ENCODE data around the gene ERICH4. TPM values are rescaled to one million over a fixed set of nuclear protein-coding genes. Genes with fewer than 3 reads are reported as not detected.

The ERICH4 gene
- total and polyA plus RNA-seq, 2 of the 13 experiments (the other 11 are each of a cell fraction or from before 2014, with no cell fraction given): 0.40 to 0.64 TPM

GRCh38 chr19:41397086-41398049 is 45.6 kb upstream of the ERICH4 start, which contains the start of the genes BCKDHA and EXOSC5 (continued):
- TF ChIP-seq HMGXB3 (CRISPR knock-in tag; IDR thresholded peaks at IDR 0.05; ENCODE audit: borderline replicate concordance): peak; percentile 76; the same call in 1 of the 2 replicates
- TF ChIP-seq ZNF263 (CRISPR knock-in tag; IDR thresholded peaks at IDR 0.05): peak; percentile 68
- TF ChIP-seq EEA1 (CRISPR knock-in tag; IDR thresholded peaks at IDR 0.05; ENCODE audit: borderline replicate concordance): 0 out of 2 replicates have a peak, but pooled peaks have one; percentile 18
- TF ChIP-seq XRCC5 (optimal IDR thresholded peaks at IDR 0.05; ENCODE audit: low read length): peak; percentile 65
- TF ChIP-seq MTA1 (CRISPR knock-in tag; IDR thresholded peaks at IDR 0.05; ENCODE audit: borderline replicate concordance): no peak
- peak; percentile 49 for TF ChIP-seq GMEB2 (CRISPR knock-in tag; IDR thresholded peaks at IDR 0.05; ENCODE audit: low read depth)
- 0 out of 2 replicates have a peak, but pooled peaks have one; percentile 11 for TF ChIP-seq ATF3 (CRISPR knock-in tag; IDR thresholded peaks at IDR 0.05)
- TF ChIP-seq JDP2 (CRISPR knock-in tag; IDR thresholded peaks at IDR 0.05; ENCODE audit: borderline replicate concordance): no peak
- TF ChIP-seq ARNT2 (CRISPR knock-in tag; IDR thresholded peaks at IDR 0.05; ENCODE audit: low read depth): peak; percentile 78
- TF ChIP-seq PHF5A (CRISPR knock-in tag; IDR thresholded peaks at IDR 0.05; ENCODE audit: low read depth, unreplicated experiment): no peak
- TF ChIP-seq TCF12 (IDR thresholded peaks at IDR 0.05): no peak
- no peak for TF ChIP-seq TCF12 (CRISPR knock-in tag; IDR thresholded peaks at IDR 0.05)
- peak; percentile 21 for TF ChIP-seq SATB2 (CRISPR knock-in tag; IDR thresholded peaks at IDR 0.05)
- peak; percentile 64; the same call in 1 of the 2 replicates for TF ChIP-seq PHF21A (CRISPR knock-in tag; IDR thresholded peaks at IDR 0.05)
- TF ChIP-seq ZNF543 (CRISPR knock-in tag; IDR thresholded peaks at IDR 0.05): no peak
- peak; percentile 75; the same call in 1 of the 2 replicates for TF ChIP-seq CREB3 (CRISPR knock-in tag; IDR thresholded peaks at IDR 0.05)
- peak; percentile 68; the same call in 1 of the 2 replicates for TF ChIP-seq KLF12 (CRISPR knock-in tag; IDR thresholded peaks at IDR 0.05; ENCODE audit: borderline replicate concordance)
- TF ChIP-seq MXI1 (IDR thresholded peaks at IDR 0.05; ENCODE audit: borderline replicate concordance, low read depth, low read length): peak; percentile 100
- no peak; the same call in 1 of the 2 replicates for TF ChIP-seq ZNF460 (CRISPR knock-in tag; IDR thresholded peaks at IDR 0.05; ENCODE audit: borderline replicate concordance)
- no peak for TF ChIP-seq SKI (IDR thresholded peaks at IDR 0.05; ENCODE audit: partially characterized antibody)
- TF ChIP-seq ZNF557 (CRISPR knock-in tag; IDR thresholded peaks at IDR 0.05): no peak
- TF ChIP-seq ZBTB7B (CRISPR knock-in tag; IDR thresholded peaks at IDR 0.05): no peak
- peak; percentile 100 for TF ChIP-seq MXD4 (CRISPR knock-in tag; IDR thresholded peaks at IDR 0.05)

Measured in HepG2 (cell line).